Hepatocyte (in vitro differentiated cells): ENCODE results near the gene OLFM2. TPM values are rescaled to one million over a fixed set of nuclear protein-coding genes. Genes with fewer than 3 reads are reported as not detected.

Experiments used
- DNase-seq: peaks from one replicate; pipeline ENCODE4 v3.0.0-alpha.2; 2016; ENCODE audit warnings: low spot score
- H2AFZ ChIP-seq: fragments of 200-600 bp; sonication (generic); 2 replicates; pipeline ENCODE4 v1.6.0; 2016; ENCODE audit warnings: antibody characterized with exemption, mild to moderate bottlenecking
- H3K27ac ChIP-seq: fragments of 200-600 bp; sonication (generic); 2 replicates; pipeline ENCODE4 v1.5.1; 2016; ENCODE audit warnings: mild to moderate bottlenecking
- H3K27me3 ChIP-seq: fragments of 200-600 bp; sonication (generic); 2 replicates; pipeline ENCODE4 v1.6.1; 2016
- H3K36me3 ChIP-seq: fragments of 200-600 bp; sonication (generic); replicated peaks from 2 replicates; pipeline ENCODE4 v1.5.1; 2016; ENCODE audit warnings: low read depth; ENCODE audit not compliant: insufficient read depth
- H3K4me1 ChIP-seq: fragments of 200-600 bp; sonication (generic); 2 replicates; pipeline ENCODE4 v1.5.1; 2016; ENCODE audit warnings: mild to moderate bottlenecking, moderate library complexity; ENCODE audit not compliant: insufficient read depth
- H3K4me2 ChIP-seq: fragments of 200-600 bp; sonication (generic); 2 replicates; pipeline ENCODE4 v1.6.0; 2016
- H3K4me3 ChIP-seq: fragments of 200-600 bp; sonication (generic); 2 replicates; pipeline ENCODE4 v1.5.1; 2016; ENCODE audit warnings: mild to moderate bottlenecking
- H3K79me2 ChIP-seq: fragments of 200-600 bp; sonication (generic); 2 replicates; pipeline ENCODE4 v1.6.0; 2017; ENCODE audit warnings: mild to moderate bottlenecking
- H3K9me2 ChIP-seq: fragments of 200-600 bp; sonication (generic); replicated peaks from 2 replicates; pipeline ENCODE4 v1.6.0; 2017; ENCODE audit warnings: mild to moderate bottlenecking; ENCODE audit not compliant: insufficient read depth
- H3K9me3 ChIP-seq: fragments of 200-600 bp; sonication (generic); 2 replicates; pipeline ENCODE4 v1.5.1; 2016; ENCODE audit warnings: low read depth, mild to moderate bottlenecking
- H4K20me1 ChIP-seq: fragments of 200-600 bp; sonication (generic); 2 replicates; pipeline ENCODE4 v1.6.0; 2016; ENCODE audit warnings: mild to moderate bottlenecking; ENCODE audit not compliant: insufficient read depth, poor library complexity, severe bottlenecking
- EZH2 ChIP-seq: fragments of 200-600 bp; sonication (generic); IDR thresholded peaks from 2 replicates; pipeline ENCODE4 v1.6.1; 2016; ENCODE audit warnings: antibody characterized with exemption, mild to moderate bottlenecking, borderline replicate concordance
- EZH2phosphoT487 ChIP-seq: fragments of 200-600 bp; sonication (generic); IDR thresholded peaks from one replicate; pipeline ENCODE4 v1.6.1; 2018; ENCODE audit warnings: antibody characterized with exemption, mild to moderate bottlenecking, low read depth, moderate library complexity; ENCODE audit not compliant: unreplicated experiment, severe bottlenecking
- WGBS: methylation state at CpG from one replicate; pipeline ENCODE4 v1.1.6; 2016; ENCODE audit warnings: low lambda C conversion rate; ENCODE audit errors: missing lambda C conversion rate; 5-methylcytosine and 5-hydroxymethylcytosine counted together
- polyA plus RNA-seq: library from polyadenylated mRNA; unstranded; fragments of >200 nt; fragmentation: Nextera tagmentation; extraction: Ambion mirVana; gene quantifications from 2 replicates; pipeline ENCODE4 v1.2.1, GENCODE V29; 2016
- total RNA-seq: library from RNA; depleted of rRNA; stranded (reverse); fragments of >200 nt; gene quantifications from 2 replicates; pipeline ENCODE4 v1.2.3, GENCODE V29; 2014
- TF ChIP-seq, protein P1 (sequence below): fragments of 200-600 bp; sonication (generic); IDR thresholded peaks from 2 replicates; pipeline ENCODE4 v1.5.1; 2016; ENCODE audit warnings: antibody characterized with exemption, mild to moderate bottlenecking; ENCODE audit not compliant: poor library complexity

The OLFM2 gene
- total and polyA plus RNA-seq, 2 experiments from 2014 or later: 33.1 to 36.5 TPM

DNA sequence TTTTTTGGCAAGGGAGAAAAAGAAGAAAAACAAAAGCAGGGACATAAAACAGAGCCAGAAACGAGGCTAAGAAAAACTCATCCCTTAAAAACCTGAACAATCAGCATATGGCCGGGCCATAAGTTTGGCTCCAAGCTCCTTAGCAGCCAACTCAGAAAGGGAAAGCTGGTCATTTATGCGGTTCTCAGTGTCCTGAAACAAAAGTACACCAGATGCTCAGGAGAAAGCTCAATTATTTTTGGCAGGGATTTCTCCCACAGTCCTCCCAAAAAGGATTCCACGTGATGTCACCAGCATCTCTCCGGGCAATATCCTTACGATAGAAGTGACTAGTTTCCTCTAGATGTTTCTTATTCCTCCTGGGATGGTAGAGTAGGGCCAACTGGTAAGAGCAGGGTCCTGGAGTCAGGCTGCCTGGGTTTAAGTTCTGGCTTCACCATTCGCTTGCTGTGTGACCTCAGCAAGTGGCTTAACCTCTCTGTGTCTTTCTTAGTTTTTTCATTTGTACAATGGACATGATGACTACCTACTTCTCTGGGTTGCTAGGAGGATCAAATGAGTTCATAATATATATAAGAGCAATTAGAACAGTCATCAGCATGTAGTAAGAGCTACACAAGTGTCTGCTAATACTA is 67.2 kb downstream of the OLFM2 start:
- Histone ChIP-seq H3K27ac (no peak overlapping the region), H4K20me1 (no peaks in the 10 kb centered on the region), H2AFZ (no peak overlapping the region), H3K4me3 (no peak overlapping the region), H3K9me3 (no peaks in the 10 kb centered on the region), H3K36me3 (no peaks in the 10 kb centered on the region), H3K9me2 (no peaks in the 10 kb centered on the region), H3K79me2 (no peaks in the 10 kb centered on the region), H3K4me2 (no peak overlapping the region), H3K4me1 (no peaks in the 10 kb centered on the region), H3K27me3 (no peaks in the 10 kb centered on the region)
- TF ChIP-seq, protein P1, sequence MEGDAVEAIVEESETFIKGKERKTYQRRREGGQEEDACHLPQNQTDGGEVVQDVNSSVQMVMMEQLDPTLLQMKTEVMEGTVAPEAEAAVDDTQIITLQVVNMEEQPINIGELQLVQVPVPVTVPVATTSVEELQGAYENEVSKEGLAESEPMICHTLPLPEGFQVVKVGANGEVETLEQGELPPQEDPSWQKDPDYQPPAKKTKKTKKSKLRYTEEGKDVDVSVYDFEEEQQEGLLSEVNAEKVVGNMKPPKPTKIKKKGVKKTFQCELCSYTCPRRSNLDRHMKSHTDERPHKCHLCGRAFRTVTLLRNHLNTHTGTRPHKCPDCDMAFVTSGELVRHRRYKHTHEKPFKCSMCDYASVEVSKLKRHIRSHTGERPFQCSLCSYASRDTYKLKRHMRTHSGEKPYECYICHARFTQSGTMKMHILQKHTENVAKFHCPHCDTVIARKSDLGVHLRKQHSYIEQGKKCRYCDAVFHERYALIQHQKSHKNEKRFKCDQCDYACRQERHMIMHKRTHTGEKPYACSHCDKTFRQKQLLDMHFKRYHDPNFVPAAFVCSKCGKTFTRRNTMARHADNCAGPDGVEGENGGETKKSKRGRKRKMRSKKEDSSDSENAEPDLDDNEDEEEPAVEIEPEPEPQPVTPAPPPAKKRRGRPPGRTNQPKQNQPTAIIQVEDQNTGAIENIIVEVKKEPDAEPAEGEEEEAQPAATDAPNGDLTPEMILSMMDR: no peak
- no peak for TF ChIP-seq EZH2
- no peak for TF ChIP-seq EZH2phosphoT487
- WGBS: 94% methylated on average over 7 of the region's 7 CpGs
- DNase-seq: no peak

DNA sequence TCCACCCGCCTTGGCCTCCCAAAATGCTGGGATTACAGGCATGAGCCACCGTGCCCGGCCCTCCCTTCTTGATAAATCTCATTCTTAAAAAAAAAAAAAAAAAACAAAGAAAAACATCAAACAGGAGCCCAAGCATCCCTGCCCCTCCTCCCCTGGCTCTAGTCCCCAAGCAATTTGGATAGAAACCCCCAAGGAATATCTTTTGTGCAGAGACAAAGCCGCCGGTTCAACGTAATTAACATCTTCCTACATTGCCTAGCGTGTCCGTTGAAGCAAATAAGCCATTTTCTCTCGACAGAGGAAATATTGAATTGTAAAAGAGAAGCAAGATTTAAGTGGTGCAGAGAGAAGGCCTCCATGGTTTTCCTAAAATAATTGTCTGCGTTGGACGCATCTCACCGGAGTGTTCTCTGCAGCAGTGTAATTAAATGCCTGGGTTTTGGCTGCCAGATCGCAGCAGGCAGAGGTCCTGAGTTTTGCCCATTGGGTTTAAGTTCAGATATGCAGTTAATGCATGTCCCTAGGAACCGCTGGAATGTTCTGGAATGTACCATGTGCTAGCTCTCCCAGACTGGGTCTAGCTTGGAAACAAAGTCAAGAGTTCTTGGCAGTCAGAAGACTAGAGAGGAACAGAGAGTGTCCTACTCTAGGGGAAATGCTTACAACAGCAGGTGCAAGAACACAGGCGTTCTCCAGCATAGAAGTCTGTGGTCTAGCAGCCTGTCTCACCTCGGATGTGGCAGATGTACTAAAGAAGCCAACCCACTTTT is 70.4 kb downstream of the OLFM2 start:
- H3K27me3 ChIP-seq: no peaks in the 10 kb centered on the region
- no peak overlapping the region for H3K4me3 ChIP-seq
- H3K27ac ChIP-seq: no peak overlapping the region
- H3K9me2 ChIP-seq: no peaks in the 10 kb centered on the region
- no peaks in the 10 kb centered on the region for H3K36me3 ChIP-seq
- H2AFZ ChIP-seq: no peak overlapping the region
- DNase-seq: no peak
- no peaks in the 10 kb centered on the region for H3K9me3 ChIP-seq
- 92% methylated on average over 15 of the region's 16 CpGs for WGBS
- TF ChIP-seq EZH2phosphoT487 (no peak), EZH2 (no peak)
- TF ChIP-seq, protein P1: no peak
- H3K4me2 ChIP-seq: no peak overlapping the region
- no peaks in the 10 kb centered on the region for H3K4me1 ChIP-seq
- H4K20me1 ChIP-seq: no peaks in the 10 kb centered on the region
- no peaks in the 10 kb centered on the region for H3K79me2 ChIP-seq

GRCh38 chr19:9863759-9864158 is 72.6 kb downstream of the OLFM2 start:
- no peaks in the 10 kb centered on the region for H4K20me1 ChIP-seq
- no peak overlapping the region for H3K4me3 ChIP-seq
- no peak overlapping the region for H3K27ac ChIP-seq
- no peak for DNase-seq
- no peaks in the 10 kb centered on the region for H3K36me3 ChIP-seq
- no peaks in the 10 kb centered on the region for H3K9me3 ChIP-seq
- TF ChIP-seq EZH2phosphoT487: no peak
- no peak for TF ChIP-seq EZH2
- TF ChIP-seq, protein P1: no peak
- no peak overlapping the region for H3K4me2 ChIP-seq
- no peaks in the 10 kb centered on the region for H3K4me1 ChIP-seq
- 93% methylated on average over 5 of the region's 5 CpGs for WGBS
- H3K9me2 ChIP-seq: no peaks in the 10 kb centered on the region
- no peaks in the 10 kb centered on the region for H3K79me2 ChIP-seq
- no peak overlapping the region for H2AFZ ChIP-seq
- no peaks in the 10 kb centered on the region for H3K27me3 ChIP-seq
